ENCODE results near the gene FAM47C.
"Not testable (repeated sequence)": the region's sequence is repeated elsewhere in the genome, so short reads cannot be mapped to it uniquely, and the experiment has no call there.

The FAM47C gene

DNA sequence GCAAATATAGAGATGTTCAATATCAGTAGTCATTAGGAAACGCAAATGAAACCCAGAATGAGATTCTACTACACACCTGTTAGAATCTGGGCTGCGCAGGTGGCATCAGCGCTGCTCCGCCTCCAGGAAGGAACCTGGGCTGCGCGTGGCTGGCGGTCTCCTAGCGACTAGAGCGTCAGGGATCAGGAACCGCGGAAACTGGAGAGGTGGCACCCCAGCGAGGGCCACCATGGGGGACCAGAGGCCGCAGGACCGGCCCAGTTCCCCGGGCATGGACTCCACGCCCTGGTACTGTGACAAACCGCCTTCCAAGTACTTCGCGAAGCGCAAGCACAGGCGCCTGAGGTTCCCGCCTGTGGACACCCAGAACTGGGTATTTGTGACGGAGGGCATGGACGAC is at the start of gene FAM47C:
TSS of gene FAM47C (plus strand) at position 185 of the 400 bp plus-strand sequence. CDS start at position 230, 45 bp downstream.
- DNase-seq, result not testable (repeated sequence)

DNA sequence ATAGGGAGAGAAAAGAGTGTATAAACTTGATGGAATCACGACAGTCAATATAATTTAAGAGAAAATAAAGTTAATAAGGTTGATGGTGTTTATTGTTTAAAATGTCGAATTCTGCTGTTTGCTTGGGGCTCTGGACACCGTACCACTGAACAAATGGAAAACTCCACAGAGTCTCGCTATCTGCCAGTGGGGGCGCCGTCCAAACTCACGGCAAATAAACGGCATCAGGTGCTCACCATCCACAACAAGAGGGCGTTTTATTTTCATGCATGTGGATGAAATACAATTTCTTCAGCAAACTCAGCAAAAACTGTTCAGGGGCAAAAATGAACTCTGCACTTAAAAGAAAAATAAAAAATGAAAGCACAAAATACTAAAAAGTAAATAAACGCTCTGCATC is 46.6 kb upstream of the FAM47C start:
- no peak for DNase-seq

DNA sequence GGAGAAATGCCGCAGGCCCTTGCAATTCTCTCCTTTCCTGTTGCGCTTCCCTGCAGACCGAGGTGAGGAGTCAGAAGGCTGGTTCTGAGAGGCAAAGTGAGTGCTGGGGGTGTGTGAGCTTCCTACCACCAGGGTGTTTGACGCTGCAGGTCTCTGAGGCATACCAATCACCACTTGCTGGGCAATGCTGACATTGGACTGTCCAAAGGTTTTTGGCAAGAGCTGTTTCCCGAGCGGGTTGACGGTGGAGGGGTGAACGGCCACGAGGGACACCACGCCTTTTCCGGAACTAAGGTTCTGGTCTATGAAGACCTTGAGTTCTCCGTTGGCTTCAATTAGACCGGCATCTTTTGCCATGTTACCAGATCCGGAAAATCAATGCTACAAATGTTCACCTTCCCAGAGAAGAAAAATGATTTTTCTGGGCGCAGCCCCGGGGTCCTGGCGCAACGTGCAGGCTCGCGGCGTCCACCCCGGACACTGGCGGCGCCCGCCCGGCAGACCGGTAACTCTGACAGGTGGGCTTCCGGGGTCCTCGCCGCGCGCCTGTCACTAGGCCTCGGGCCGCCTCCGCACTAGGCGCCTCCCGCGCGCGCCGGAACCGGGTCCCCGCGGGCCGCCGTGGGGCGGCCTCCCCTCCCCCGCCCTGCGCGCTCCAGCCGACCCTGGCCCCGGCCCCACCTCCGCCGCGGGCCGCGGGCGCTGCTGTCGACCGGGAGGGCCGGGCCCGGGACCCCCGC is 44.9 kb upstream of the FAM47C start:
- DNase-seq, result no peak

DNA sequence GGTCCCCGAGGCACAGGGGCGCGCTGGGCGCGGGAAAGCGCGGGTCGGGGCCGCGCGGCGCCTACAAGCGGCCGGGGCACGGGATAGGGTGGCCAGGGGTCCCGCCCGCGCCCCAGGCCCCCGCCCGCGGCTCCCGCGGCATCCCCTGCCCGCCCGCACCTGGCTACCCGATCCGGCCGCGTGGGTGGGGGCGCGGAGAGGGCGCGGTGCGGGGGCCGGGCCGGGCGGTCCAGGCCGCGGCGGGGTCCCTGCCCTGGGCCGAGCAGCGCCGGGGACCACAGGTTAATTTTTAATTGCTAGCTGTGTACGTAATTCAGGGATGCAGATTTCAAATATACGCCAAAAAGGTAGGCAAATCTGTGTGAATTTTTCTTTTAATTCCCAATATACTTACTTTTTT is 44.3 kb upstream of the FAM47C start:
- no peak for DNase-seq

DNA sequence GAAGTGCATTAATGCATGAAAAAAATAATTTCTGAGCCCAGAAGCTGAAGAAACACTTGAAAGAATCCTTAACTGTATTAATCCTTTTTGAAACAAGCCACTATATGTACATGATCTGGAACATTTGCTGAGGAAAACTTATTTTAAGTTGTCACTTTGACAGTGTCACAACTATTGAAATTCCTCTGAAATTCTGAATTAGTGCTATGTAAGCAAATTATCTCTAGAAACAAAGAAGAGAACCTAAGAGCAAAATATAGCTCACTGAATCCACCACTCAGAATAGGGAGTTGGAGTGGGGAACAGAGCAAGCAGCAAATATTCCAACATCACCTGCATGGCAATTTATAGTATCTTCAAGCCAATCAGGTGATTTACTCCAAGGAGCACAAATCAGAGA is 34.6 kb upstream of the FAM47C start:
- DNase-seq, result no peak

DNA sequence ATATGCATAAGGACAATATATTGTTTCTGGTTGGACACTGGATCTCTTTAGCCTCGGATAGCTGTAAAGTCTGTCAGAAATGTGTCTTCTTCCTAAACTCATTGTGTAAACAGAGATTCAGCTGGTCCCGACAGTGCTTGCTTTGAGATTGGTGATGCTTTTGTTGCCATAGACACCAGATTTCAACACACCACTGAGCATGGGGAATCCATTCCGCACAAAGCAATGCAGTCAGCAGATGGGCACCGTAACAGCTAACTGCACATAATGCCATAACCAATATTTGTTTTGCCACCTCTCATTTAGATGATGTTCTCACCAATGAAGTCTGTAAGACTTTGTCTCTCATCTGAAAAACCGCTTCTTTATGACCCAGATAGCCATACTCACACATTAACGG is 33.3 kb upstream of the FAM47C start:
- DNase-seq, result no peak

DNA sequence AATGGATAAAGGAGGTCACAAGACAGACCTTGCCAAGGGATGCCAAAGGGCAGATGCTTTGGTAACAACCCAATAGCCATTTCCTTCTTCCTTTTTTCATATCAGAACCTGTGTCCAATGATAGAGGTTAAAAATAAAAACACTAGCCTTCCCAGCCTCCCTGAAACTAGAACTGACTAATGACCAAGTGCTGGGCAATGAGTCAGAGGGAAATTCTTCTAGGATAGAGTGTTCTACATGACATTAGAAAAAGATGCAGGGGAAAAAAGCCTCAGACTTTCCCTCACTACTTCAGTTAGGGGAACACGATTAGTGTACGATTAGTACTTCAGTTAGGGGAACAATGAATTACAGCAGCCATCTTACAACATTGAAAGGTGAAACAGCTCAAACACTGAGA is 29.3 kb upstream of the FAM47C start:
- DNase-seq, result no peak

DNA sequence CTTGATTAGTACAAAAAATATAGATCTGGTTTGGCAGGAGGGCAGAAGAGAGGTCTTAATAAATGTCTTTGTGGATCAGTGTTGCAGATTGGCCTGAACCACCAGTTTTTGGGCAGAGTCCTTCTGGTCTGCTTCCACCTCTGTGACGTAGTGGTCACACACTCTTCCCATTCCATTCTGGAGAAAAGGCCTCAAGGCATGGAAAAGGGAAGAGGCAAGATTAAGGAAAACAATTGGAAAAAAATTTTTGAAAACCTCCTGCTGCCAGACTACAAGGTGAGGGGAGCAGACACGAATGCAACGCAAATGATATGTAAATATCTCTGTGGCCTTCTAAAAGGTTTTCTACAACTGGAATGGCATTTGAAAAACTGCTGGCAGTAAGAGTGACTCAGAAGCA is 24.3 kb upstream of the FAM47C start:
- no peak for DNase-seq

DNA sequence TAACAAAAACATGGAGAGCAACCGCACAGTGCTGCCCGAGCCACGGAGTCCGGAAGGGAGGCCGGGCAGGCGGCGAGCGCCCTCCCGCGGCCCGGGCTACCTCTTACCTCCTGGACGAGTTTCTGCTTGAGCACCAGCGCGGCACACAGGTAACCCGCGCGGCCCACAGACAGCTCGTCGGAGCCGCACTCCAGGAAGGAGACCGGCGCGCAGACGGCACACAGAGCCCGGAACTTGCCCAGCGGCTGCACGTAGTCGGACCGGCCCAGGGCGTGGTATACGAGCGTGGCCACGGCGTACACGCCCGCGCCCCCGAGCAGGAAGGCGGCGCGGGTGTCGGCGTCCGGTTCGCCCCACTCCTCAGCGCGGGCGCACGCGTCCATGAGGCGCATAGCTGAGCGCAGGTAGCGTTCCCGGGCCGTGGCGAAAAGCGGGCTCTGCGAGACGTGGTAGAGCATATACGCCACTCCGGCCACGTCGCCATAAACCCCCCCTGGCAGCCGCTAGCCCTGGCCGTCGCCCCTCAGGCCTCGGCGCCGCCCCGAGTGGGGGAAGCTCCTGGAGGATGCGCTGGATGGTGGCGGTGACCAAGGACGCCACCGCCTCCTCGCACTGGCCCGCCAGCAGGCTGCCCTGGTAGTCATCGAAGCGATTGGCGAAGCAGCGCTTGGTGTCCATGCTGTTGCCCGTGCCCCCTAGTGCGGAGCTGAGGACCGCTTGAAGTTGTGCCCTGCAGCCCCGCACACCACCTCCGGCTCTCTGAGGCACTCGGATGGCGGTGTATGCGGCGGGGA is 22.6 kb upstream of the FAM47C start:
- not testable (repeated sequence) for DNase-seq

DNA sequence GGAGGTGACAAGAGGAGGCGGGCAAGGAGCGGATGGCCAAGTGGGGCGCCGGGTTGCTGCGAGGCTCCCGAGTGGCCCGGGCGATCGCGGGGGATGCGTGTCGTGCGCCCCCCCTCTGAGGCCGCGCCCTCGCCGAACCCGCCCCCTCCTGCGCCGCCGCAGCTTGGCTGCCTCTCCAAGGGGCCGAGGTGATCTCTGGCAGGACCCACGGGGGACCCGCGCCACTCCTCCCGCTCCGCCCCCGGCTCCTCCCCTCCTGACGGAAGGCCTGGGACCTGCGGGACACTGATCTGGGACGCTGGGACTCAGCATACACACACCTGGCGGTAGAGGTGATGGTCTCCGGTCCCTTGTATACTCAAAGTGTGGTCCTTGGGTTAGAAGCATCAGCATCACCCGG is 21.9 kb upstream of the FAM47C start:
- DNase-seq, result no peak

DNA sequence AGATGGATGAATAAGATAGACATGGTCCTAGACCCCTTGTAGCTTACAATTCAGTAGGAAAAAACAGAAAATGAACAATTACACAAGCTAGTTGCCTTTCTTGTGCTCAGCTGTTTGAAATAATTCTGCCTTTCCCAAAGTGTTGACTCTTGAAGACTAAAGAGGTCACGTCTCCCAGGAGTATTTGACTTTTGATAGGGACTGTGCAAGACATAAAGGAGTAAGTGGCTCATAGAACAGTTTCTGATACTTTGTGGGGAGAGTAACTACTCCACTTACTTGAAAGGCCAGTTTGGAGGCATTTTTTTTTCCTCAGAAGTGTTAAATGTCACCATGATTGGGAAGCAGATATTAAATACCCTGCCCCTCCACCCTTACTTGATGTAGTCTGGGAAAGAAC is 21.0 kb upstream of the FAM47C start:
- DNase-seq, result not testable (repeated sequence)

DNA sequence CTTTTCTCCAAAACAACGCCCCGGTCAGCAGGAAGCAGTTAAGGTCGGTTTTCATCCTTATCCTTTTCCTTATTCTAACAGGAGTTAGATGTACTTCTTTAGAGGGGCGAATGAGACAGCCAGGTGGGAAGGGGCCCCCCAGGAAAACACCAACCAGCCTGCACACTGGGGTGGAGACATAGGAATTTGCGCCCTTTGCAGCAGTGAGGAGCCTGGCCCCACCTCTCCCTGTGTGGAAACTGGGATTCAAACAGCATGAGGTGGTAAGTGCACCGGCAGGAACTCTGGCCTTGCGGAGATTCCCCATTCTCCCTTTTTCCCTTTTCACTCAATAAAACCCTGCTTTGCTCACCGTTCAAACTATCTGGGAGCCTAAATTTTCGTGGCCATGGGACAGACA is 8.0 kb upstream of the FAM47C start:
- no peak for DNase-seq

DNA sequence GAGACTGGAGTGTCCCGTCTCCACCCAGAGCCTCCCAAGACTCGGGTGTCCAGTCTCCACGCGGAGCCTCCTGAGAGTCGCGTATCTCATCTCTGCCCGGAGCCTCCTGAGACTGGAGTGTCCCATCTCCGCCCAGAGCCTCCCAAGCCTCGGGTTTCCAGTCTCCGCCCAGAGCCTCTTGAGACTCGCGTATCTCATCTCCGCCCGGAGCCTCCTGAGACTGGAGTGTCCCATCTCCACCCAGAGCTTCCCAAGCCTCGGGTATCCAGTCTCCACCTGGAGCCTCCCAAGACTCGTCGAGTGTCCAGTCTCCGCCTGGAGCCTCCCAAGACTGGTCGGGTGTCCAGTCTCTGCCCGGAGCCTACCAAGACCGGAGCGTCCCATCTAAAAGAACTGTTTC is 2.3 kb downstream of the FAM47C start:
- no peak for DNase-seq

DNA sequence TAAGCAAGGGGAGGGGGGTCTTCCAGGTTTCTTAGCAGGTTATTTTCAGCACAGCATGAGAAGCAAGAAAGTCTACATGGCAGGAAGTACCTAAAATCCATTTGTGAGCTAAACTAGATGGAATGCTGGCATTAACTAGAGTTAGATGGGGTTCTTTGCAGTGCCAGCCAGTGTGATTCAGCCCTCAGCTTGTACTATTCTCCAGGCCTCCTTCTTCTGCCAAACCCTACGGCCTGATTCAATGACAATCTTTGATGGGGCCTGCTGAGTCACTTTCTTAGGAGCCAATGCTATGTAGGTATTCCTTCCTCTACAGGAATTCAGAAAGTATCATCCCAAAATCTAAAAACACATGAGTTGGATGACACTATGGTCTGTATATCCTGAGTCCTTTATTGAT is 26.1 kb downstream of the FAM47C start:
- not testable (repeated sequence) for DNase-seq

DNA sequence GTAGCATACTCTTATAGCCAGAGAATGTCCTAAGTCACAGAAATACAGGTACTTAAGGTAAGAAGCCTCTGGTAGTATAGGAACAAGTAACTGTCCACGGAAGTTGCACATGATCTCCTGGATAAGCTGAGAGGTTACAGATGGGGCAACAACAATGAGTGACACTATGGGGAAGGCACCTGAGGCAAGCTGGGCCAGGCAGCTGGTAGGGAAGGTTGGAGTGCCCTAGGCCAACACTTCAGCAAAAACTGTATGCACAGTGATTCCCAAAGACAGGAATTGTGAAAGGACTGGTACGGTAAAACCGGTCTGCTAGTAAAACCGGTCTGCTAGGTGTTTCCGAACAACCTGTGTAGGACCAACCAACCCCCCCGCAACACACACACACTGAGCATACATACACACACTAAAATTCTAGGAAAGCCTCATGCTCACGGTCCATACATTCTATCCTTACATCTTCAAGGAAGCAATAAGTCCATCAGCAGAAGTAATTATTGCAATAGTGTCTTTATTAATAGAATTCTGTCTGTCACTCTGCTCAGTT is 28.6 kb downstream of the FAM47C start:
- not testable (repeated sequence) for DNase-seq

DNA sequence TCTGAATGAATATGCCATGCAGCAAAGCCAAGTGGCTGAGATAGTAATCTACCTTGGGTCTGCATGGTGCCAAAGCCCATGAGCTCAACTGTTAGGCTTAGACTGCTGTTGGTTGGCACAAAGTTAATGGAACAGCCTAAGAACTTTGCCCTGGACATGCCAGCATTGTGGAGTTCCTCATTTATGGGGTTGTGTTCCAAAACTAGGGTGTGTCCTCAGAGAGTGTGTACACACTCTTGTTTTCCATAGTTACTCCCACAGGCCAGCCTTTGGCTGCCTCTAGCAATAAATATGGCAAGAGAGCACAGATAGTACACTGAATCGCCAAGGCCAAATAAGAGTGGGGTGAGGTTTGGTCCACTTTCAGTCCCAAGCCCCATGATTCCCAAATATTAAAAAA is 30.6 kb downstream of the FAM47C start:
- not testable (repeated sequence) for DNase-seq

DNA sequence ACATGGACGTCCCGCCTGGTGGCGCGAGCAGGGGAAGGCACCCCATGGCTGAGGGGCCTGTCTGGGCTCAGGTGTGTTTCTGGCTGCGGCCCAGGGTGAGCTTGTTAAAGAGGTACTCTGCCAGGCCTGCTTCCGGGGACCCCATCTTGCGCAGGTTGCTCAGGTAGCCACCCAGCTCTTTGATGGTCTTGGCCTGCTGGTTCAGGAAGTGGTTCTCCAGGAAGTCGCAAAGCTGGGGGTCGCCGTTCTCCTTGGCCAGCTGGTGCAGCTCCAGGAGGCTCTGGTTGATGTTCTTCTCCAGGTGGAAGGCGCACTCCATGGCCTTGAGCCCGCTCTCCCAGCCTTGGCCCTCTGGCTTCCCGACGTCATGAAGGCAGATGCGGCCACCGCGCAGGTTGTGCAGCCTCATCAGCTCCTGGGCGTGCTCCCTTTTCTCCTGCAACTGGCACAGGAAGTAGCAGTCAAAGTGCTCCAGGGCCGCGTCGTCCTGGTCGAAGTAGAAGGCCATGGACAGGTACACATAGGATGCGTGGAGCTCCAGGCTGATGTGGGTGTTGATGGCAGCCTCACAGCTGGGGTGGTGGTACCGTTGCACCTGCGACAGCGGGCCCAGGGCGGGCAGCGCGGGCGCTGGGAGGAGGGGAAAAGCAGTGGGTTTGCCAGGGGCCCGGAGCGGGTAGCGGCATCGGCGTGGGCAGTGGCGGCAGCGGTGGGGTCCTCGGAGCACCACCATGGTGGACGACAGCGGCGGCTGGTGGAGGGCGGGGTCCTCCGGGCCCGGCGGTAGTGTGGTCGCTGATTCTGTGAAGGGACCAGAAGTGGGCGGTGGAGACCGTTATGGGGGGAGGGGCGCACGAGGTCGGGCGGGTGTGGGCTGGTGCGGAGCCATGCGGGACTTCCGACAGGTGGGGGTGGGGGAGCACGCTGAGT is 35.1 kb downstream of the FAM47C start:
- not testable (repeated sequence) for DNase-seq

DNA sequence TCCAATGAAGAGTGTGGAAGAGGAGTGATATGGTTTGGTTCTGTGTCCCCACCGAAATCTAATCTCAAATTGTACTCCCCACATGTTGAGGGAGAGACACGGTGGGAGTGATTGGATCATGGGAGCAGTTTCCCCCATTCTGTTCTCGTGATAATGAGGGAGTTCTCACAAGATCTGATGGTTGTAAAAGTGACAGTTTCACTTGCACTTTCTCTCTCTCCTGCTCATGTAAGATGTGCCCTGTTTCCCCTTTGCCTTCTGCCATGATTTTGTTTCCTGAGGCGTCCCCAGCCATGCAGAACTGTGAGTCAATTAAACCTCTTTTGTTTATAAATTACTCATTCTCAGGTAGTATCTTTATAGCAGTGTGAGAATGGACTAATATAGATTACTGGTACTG is 39.6 kb downstream of the FAM47C start:
- DNase-seq, result no peak

DNA sequence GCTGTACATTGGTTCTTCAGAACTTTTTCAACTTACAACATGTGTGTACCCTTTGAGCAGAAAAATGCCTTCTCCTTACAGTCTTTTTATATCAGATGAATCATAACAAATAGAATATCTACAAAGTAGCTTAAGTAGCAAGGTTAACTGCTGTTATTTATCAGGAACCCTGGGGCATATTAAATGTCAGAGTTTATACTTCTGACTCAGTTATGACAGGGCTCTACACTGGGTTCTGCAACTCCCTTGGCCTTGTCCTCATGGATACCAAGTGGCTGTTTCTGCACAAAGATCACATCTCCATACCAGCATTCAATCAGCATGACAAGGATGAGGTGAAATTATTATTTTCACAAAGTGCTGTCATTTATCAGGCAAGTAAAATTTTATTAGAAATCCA is 49.4 kb downstream of the FAM47C start:
- DNase-seq, result not testable (repeated sequence)

DNA sequence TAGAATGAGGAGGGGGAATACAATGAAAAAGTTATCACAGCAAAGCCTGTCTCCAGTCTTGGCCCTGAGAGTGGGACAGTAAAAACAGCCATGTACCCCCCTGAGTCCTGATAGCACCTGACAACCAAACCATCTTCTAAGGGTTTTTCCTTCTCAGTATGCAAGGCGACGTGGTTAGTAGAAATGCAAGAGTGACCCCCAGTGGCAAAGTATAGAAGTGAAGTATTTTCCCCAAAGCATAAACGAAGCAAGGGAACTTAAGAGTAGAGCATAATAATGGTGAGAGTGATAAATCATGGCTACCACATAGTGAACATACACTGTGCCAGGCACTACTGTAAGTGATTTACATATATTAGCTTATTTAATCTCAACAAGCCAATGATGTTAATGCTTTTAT is 52.8 kb downstream of the FAM47C start:
- DNase-seq, result no peak

Data from activated gamma-delta T cell treated with Interleukin-2 at 50 U/mL for 16 hours (primary cell).